Measurements from ENCODE around the gene HECW1.

GRCh38 chr7:43475983-43476382 lies 363.5 kb downstream of the HECW1 start:
- no peak for TF ChIP-seq HNF4A (conservative IDR thresholded peaks at IDR 0.05)
- TF ChIP-seq CTCF (IDR thresholded peaks at IDR 0.05; ENCODE audit: low read depth, low read length, missing input control) = no peak
- TF ChIP-seq MAX (IDR thresholded peaks at IDR 0.05) = no peak
- TF ChIP-seq FOXA1 (IDR thresholded peaks at IDR 0.05) = no peak
- TF ChIP-seq RAD21 (IDR thresholded peaks at IDR 0.05) = no peak
- TF ChIP-seq EGR1 (IDR thresholded peaks at IDR 0.05; ENCODE audit: low read depth in 2 of 2) = no peak
- TF ChIP-seq GABPA (IDR thresholded peaks at IDR 0.05 in 1 of 2, conservative IDR thresholded peaks at IDR 0.05 in 1 of 2) = no peak
